ENCODE data around the gene TEX44.
"Not testable (repeated sequence)": the region's sequence is repeated elsewhere in the genome, so short reads cannot be mapped to it uniquely, and the experiment has no call there.

TEX44 gene

DNA sequence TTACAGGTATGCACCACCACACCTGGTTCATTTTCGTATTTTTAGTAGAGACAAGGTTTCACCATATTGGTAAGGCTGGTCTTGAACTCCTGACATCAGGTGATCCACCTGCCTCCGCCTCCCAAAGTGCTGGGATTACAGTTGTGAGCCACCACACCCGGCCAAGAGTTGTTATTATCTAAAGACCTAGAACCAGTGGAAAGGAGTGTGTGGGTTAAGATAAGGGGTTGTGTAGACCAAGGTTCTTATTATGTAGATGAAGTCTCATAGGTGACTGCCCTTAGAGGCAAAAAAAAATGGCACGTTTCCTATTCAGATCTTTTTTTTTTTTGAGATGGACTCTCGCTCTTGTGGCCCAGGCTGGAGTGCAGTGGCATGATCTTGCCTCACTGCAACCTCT, 21.7 kb upstream of the TEX44 start:
- FAIRE-seq, result not testable (repeated sequence)

DNA sequence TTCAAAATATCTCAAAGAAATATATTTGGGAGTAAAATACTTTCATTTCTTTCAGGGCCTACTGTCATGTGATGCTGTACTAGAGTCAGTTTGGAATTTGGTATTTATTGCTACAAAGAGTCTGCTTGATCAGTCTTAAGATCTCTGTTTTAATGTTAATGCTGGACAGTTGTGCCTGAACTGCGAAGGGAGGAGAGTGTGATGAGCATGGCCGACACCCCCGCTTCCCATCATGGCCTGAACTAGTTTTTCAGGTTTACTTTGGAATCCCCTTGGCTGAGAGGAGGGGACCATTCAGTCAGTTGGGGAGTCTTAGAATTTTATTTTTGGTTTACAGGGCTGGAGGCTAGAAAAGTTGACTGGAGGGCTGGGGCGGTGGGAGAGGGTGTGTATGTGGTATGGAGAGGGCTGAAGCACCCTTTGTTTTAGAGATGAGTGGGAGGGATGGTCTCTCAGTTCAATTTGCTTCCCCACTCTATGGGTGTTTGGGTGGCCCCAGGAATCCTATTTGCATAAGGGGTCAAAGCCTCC, 20.9 kb upstream of the TEX44 start:
- no peak for DNase-seq (ENCODE audit: insufficient read length, low spot score)
- FAIRE-seq, result no peak

More for the DNA sequence above, 21.7 kb upstream of the TEX44 start:
- not testable (repeated sequence) for DNase-seq (ENCODE audit: insufficient read length, low spot score)

DNA sequence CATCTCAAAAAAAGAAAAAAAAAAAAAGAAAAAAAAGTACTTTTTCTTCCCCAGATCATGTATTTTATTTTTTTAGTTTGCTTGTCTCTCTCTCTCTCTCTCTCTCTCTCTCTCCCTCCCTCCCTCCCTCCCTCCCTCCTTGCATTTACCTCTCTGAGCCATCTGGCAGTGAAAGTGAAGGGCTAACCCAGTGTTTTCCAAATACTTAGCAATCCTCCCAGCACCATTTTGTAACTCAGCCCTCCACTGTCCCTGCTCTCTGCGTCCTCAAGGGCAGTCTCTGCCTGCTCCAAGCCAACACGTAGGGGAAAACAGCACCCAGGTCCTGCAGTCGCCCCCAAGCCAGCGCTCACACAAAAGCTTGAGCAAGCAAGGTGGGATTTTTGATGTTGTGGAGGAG, 19.6 kb upstream of the TEX44 start:
- FAIRE-seq (no peak), DNase-seq (ENCODE audit: insufficient read length, low spot score) (no peak)

DNA sequence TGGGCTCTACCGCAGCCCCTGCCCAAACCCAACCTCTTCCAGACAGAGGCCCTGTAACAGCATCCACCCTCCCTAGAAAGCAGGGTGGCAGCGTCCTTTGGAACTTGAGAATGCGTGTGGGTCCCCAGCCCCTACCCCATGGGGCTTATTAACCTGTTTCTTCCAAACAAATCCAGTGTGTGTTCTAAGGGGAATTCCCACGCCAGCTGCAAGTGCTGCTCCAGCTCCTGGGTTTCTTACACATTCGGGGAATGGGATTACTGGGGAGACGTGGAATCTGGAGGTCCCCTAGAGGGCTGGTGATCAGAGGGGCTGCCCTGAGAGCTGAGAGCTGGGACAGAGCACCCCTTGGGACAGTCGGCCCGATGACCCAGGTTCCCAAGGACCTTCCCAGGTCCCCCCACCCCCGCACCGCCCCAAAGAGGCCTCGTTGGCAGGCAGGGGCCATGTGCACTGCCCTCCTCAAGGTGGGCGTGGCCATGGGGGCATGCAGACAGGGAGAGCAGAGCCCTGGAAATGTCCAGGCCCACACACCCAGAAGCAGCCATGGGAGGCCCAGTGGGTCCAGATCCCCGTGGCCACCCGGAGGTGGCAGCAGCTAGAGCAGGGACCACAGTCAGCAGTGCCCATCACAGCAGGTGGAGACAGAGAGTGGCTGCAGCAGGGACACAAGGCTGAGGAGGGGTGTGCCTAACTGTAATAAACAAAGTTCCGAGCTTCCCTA, 18.8 kb upstream of the TEX44 start:
- DNase-seq (ENCODE audit: insufficient read length, low spot score) (no peak), FAIRE-seq (no peak)

DNA sequence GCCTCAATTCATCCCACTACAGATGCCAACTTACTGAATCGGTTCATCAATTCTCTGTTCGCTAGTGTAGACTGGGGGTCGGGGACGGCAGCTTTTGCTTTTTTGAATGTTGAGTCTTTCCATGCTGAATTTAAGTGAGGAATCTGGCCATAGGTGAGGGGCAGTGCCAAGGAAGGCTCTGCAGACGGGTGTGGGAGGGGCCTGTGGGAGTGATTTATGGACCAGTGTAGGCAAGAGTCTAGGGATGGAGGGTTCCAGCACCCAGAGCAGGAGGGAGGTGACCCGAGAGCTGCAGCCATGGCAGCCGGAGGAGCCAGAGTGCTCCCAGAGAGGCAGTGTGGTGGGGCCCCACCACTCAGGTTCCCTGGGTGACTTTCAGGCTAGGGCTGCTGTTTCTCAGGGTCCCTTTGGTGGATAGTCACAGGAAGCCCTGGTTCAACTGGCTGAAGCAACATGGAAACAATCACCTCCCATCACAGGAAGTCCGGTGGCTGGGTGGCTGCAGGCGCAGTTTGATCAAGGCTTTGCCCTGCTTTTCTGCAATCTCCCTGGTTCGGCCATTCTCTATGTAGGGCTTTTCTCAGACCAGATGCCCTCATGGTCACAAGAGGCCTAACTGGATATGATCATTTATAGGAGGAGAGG, 16.9 kb upstream of the TEX44 start:
- DNase-seq (ENCODE audit: insufficient read length, low spot score), result no peak
- FAIRE-seq, result no peak

DNA sequence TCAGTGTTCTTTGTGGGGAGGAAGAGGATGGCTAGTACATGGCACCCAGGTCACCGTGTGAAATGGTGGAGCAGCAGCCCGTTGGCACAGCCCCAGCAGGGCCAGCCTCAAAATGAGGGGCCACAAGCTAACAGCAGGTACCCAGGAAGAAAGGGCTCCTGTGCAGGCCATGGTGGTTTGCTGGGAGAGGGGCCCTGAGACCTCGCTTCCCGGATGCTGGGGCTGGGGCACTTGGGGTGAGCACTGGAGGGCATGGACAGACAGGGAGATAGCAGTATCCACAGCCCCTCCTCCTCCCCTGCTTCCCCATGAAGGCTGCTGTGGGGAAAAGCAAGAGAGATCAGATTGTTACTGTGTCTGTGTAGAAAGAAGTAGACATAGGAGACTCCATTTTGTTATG, 16.2 kb upstream of the TEX44 start:
- DNase-seq (ENCODE audit: insufficient read length, low spot score), result no peak
- no peak for FAIRE-seq

DNA sequence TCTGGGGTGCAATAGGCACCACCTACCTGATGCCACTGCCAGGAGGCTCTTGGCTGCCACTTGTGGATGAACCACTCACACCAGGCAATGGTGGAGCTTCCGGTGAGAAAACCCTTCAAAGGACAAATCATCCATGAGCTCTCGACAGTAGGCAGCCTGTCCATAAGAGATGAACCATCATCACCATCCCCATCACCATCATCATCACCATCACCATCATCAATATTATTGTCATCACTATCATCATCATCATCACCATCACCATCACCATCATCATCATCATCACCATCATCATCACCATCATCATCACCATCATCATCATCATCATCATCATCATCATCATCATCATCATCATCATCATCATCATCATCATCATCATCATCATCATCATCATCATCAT, 14.0 kb upstream of the TEX44 start:
- DNase-seq (ENCODE audit: insufficient read length, low spot score); FAIRE-seq: not testable (repeated sequence)

DNA sequence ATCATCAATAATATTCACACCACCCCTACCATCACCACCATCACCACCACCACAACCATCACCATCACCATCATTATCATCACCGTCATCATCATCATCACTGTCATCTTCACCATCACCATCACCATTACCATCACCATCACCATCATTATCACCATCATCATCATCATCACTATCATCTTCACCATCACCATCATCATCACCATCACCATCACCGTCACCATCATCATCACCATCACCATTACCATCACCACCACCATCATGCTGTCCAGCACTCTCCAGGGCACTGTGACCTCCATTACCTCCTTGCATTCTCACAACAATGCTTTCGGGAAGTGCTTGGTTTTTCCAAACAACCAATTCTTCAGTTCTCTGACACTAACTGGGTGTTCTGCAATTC, 13.1 kb upstream of the TEX44 start:
- FAIRE-seq (no peak), DNase-seq (ENCODE audit: insufficient read length, low spot score) (no peak)

DNA sequence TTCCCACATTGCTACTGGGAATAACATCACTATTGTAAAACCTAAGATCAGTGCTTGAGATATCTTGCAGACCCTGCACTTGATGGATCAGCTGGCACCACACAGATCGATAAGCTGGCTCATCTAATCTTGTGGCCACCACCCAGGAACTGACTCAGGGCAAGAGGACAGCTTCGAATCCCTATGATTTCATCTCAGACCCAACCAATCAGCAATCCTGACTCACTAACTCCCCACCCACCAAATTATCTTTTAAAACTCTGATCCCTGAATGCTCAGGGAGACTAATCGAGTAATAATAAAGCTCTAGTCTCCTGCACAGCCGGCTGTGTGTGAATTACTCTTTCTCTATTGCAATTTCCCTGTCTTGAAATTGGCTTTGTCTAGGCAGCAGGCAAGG, 11.3 kb upstream of the TEX44 start:
- FAIRE-seq (no peak), DNase-seq (ENCODE audit: insufficient read length, low spot score) (no peak)

DNA sequence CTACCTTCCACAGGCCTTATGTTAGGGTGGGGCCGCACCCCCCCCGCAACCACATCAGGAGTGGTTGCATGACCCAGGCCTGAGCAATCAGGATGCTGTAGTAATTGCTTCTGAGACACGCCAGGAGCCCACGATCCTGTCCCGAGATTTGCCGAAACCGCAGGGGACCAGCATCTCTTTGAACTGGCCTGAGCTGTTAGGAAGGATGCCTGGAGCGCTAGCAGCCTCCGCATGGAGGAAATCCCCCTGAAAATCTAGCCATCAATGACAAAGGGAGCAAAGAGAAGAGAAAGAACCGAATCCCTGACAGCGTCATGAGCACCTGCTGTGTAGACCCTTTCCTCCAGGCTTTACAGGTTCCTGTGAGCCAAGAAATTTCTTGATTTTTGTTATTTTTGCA, 8.7 kb upstream of the TEX44 start:
- no peak for DNase-seq (ENCODE audit: insufficient read length, low spot score)
- FAIRE-seq, result no peak

DNA sequence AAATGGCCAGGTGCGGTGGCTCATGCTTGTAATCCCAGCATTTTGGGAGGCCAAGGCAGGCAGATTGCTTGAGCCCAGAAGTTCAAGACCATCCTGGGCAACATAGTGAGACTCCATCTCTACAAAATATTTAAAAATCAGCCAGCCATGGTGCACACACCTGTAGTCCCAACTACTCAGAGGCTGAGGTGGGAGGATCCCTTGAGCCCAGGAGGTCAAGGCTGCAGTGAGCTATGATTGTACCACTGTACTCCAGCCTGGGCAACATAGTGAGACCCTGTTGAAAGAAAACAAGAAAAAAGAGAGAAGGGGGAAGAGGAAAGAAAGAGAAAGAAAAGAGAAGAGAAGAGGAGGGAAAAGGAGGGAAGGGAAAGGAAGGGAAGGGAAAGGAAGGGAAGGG, 4.9 kb upstream of the TEX44 start:
- FAIRE-seq; DNase-seq (ENCODE audit: insufficient read length, low spot score): not testable (repeated sequence)

DNA sequence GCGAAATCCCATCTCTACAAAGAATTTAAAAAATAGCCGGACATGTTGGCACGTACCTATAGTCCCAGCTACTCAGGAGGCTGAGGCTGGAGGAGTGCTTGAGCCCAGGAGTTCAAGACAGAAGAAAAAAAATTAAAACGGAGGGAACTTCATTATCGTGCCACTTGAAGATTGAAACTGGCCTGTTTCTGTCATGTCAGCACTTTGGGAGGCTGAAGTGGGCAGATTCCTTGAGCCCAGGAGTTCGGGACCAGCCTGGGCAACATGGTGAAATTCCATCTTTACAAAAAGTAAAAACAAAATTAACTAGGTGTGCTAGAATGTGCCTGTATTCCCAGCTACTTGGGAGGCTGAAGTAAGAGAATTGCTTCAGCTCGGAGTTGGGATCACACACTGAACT, 3.0 kb upstream of the TEX44 start:
- DNase-seq (ENCODE audit: insufficient read length, low spot score) (no peak), FAIRE-seq (no peak)

DNA sequence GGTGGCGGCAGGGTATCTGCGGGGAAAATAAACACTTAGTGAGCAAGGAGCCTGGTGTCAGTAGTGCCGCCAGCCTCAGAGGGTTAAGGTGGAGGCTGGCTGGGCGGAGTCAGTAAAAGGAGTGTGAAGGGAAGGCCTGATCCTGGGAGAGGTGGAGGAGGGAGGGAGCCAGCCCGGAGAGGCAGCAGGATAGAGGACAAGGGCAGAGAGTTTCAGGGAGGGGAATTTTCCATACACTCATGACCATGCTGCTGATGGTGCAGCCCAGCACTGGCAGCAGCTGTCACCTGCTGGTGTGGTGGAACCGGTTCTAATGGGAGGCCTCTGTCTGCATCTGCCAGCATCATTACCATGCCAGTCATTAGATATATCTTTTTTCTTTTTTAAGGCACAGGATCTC, 2.0 kb upstream of the TEX44 start:
- DNase-seq (ENCODE audit: insufficient read length, low spot score) (no peak), FAIRE-seq (no peak)

DNA sequence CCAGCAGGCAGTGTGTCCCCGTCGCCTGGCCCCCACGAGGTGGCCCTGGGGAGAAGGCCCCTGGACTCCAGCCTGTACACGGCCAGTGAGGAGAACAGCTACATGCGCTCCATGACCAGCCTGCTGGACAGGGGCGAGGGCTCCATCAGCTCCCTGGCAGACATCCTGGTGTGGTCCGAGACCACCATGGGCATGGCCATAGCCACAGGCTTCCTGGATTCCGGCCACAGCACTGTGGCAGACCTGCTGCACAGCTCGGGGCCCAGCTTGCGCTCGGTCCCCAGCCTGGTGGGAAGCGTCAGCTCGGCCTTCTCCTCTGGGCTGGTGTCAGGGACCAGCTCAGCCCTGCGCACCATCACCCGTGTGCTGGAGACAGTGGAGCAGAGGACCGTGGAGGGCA, 1.0 kb downstream of the TEX44 start:
- DNase-seq (ENCODE audit: insufficient read length, low spot score) (no peak), FAIRE-seq (no peak)

DNA sequence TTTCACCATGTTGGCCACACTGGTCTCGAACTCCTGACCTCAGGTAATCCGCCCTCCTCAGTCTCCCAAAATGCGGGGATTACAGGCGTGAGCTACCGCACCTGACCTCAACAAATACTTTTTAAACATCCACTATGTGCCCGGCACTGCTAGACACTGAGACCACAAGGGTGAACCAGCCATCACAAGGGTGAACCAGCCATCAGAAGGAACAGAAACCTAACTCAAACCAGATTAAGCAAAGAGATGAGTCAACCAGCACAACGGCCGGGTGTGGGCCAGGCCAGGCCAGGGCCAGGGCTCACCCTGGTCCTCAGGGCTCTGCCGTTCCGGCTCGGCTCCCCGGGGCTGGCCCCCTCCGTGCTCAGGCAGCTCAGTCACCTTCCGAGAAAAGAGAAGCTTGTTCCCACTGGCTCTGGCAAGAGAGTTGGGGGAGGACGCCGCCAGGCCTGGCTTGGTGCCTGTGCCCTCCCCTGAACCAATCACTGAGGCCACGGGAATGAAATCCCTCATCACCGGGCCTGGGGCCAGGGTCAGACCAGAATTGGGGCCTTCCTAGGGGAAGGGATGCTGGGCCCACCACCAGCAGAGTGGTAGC, 4.4 kb downstream of the TEX44 start:
- FAIRE-seq, result peak; percentile 71
- DNase-seq (ENCODE audit: insufficient read length, low spot score), result peak; percentile 32

DNA sequence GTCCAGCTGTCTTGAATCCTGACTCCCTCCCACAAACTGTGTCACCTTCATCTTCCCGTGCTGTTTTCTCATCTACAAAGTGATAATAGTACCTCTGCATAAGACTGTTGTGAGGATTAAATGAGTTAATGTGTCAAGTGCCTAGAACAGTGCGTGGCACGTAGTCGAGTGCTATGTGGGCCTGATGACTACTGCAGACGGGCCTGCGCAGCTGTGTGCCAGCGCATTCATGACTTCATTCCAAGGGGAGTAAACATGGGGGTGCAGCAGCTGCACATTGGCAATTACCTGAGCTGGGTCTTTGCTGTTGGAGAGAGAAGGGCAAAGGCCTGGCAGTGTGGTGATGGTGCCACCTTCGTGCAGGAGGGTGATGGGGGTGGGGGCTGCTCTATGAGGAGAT, 5.0 kb downstream of the TEX44 start:
- no peak for DNase-seq (ENCODE audit: insufficient read length, low spot score)
- FAIRE-seq, result no peak

DNA sequence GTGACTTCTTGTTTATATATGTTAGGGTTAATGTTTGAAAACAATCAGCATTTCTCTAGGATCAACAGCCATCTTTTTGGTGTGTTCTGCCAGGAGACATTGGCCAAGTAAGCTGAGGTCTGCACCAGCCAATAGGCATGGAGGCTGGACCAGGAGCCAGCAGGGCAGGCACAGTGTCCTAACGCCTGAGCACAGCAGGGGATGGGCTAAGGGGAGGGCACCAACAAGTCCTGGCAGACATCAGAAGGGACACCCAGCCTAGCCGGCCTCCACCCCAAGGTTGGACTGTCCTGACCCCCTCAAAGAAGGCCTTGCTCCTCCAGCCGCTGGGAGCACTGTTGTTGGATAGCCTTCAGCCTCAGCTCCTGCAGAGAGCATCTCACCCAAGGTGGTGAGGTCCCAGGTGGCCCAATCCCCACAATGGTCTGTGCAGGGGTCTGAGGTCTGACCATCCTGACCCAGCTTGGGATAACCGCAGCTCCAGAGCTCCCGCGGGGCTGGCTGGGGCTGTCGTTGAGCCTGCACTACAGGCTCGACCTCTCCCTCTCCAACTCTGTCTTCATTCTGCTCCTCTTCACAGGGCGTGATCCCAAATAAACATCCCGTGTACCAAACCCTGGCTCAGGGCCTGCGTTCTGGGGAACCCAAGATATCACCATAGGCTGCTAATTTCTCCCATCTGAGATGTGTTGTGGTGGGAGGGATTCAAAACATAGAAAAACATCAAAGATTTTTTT, 8.1 kb downstream of the TEX44 start:
- FAIRE-seq, result no peak
- DNase-seq (ENCODE audit: insufficient read length, low spot score), result no peak

DNA sequence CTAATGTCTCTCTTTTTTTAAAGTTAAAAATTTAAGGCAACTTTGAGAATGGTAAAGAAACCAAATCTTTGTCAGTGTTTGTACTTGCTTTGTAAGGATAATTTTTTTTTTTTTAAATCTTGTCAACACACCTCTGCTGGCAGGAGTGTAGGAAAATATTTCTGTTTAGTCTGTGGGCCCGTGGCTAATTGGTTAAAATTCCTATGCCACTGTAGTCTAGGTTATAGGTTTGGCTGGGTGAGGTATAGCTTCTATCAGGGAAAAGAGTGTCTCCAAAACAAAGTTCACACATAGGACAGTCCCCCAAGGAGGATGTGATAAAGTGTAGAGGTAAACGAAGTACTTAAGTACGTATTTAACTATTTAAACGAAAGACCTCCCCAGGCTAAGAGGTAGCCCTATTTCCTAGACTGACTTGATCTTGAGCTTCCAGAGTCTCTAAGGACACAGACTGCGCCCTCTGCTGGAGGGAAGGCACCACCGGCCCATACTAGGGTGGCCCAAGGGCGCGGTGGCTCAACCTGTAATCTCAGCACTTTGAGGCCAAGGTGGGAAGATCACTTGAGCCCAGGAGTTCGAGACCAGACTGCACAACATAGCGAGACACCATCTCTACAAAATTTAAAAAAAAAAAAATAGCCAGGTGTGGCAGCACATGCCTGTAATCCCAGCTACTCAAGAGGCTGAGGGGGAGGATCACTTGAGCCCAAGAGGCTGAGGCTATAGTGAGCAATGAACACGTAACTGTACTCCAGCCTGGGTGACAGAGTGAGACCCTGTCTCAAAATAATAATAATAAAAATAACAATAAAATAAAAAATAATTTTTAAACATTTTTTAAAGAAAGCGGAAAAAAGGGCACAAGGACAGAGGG, 8.9 kb downstream of the TEX44 start:
- DNase-seq (ENCODE audit: insufficient read length, low spot score) (peak; percentile 82), FAIRE-seq (peak; percentile 82)

DNA sequence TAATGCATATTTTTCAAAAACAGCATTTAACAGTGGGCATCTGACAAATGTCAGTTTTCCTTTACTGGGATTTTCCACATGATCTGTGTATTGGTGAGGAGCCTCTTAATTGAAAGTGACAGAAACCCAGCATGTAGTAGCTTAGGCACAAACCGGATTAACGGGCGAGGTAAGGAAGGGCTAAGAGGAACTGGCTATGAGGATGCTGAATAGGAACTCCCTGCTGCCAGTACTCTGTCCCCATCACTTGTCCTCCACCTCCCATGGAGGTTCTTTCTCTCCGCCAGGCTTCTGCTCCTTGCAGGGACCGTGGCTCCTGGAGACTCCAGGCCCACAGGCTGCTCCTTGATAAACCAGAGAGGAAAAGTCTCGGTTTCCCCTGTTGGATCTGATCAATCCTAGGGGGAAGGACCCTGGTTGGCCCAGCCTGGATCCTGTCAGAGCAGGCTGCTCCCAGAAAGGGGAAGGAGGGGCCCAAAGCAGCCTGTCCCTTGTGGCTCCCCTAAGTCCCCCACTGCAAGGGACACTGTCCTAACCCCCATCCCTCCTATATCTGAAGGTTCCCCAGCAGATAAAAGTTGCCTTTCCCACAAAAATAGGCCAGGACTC, 10.3 kb downstream of the TEX44 start:
- FAIRE-seq (no peak), DNase-seq (ENCODE audit: insufficient read length, low spot score) (no peak)
